Measurements from ENCODE around the gene OR6B3. TPM values are rescaled to one million over a fixed set of nuclear protein-coding genes. Genes with fewer than 3 reads are reported as not detected.

OR6B3 gene
- not detected for total RNA-seq

GRCh38 chr2:240053173-240054155, at the start of gene OR6B3:
OR6B3 (minus strand) TSS chr2:240053521.

GRCh38 chr2:240030379-240031094, 22.8 kb downstream of the OR6B3 start, which contains the start of gene OR6B2:
OR6B2 (minus strand) TSS chr2:240030429; CDS start chr2:240030429, 0 bp downstream.

Other genes with a start within 250 kb of the OR6B3 start
- gene NDUFA10, start 28.2 kb downstream of the OR6B3 start, total RNA-seq, result 175 TPM
- gene OR6B2, start 23.1 kb downstream of the OR6B3 start, total RNA-seq, result not detected
- 39.4 TPM for gene COPS9, start 82.8 kb upstream of the OR6B3 start, total RNA-seq
- gene OTOS, start 87.1 kb upstream of the OR6B3 start, total RNA-seq, result not detected

Data from camera-type eye (tissue), 1 donor.